ENCODE results near the gene NPIPB2.
A peak's percentile ranks its signal among the peaks of the same experiment; 100 is the strongest.

DNA sequence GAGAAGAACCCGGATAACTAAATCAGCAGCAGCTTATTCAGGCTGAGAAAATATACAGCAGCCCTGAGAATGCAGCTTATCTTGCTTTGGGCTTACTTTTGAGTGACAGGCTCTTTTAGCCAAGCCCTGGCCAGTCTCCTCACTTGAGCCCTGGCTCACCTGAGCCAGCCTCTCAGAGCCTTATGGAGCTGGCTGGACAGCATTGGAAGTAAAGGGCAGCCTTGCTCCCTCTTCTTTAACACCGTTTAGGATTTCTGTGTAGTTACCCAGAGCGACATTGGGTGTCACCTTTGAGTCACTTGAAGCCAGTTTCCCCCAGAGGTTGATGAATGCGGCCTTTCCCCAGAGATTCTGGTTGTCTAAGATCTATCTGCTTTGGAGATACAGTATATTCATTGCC, 7.7 kb upstream of the NPIPB2 start:
- TF ChIP-seq CTCF (IDR thresholded peaks at IDR 0.05) (peak; percentile 79), POLR2AphosphoS5 (IDR thresholded peaks at IDR 0.05; ENCODE audit: low read depth, low read length) (no peak), SIN3A (IDR thresholded peaks at IDR 0.05; ENCODE audit: borderline replicate concordance, insufficient read depth, low read depth, low read length) (no peak), TCF7L2 (IDR thresholded peaks at IDR 0.05; ENCODE audit: low read depth, low read length) (no peak), REST (IDR thresholded peaks at IDR 0.05; ENCODE audit: insufficient read depth in 1 of 2, low read depth in 2 of 2, low read length in 1 of 2) (no peak)

Data from Panc1 (cell line).